ENCODE results near the gene PRKN.

PRKN gene

GRCh38 chr6:161545741-161546140, 1181.8 kb downstream of the PRKN start:
- no peak for DNase-seq (ENCODE audit: low read depth)
- no peak overlapping the region for H3K4me3 ChIP-seq (ENCODE audit: low read length)
- TF ChIP-seq, protein P1, sequence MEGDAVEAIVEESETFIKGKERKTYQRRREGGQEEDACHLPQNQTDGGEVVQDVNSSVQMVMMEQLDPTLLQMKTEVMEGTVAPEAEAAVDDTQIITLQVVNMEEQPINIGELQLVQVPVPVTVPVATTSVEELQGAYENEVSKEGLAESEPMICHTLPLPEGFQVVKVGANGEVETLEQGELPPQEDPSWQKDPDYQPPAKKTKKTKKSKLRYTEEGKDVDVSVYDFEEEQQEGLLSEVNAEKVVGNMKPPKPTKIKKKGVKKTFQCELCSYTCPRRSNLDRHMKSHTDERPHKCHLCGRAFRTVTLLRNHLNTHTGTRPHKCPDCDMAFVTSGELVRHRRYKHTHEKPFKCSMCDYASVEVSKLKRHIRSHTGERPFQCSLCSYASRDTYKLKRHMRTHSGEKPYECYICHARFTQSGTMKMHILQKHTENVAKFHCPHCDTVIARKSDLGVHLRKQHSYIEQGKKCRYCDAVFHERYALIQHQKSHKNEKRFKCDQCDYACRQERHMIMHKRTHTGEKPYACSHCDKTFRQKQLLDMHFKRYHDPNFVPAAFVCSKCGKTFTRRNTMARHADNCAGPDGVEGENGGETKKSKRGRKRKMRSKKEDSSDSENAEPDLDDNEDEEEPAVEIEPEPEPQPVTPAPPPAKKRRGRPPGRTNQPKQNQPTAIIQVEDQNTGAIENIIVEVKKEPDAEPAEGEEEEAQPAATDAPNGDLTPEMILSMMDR (IDR thresholded peaks at IDR 0.05; ENCODE audit: insufficient read depth, low read depth, low read length, missing control alignments), result no peak

DNA sequence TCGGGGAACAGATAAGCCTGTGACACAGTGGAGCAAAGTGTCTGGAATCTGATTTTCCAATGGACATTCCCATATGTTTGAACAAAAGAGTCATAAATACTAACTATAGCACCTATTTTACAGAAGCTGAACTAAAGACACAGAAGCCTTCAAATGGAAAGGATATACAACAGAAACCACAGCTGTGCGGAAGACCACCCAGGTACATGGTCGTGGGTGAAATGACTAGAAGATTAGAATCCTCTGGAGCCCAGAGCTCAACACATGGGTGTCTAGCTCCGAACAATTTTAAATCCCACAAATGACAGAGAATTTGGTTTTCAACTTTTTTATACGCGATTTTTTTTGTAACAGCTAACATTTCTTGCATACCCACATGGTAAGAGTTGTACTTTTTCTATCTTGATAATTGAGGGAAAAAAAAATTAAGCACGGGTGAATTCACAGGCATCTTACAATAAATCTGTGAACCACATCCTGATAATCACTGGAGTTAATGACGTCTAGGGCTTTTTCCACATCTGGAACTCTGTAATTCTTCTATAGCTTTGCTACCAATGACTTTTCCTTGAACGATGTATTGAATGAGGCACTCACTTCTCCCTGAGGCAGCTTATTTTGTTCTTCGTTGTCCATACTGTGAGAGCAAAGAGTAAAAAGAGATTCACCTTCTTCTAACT, 1182.6 kb downstream of the PRKN start:
- no peak for DNase-seq (ENCODE audit: low read depth)
- no peak overlapping the region for H3K4me3 ChIP-seq (ENCODE audit: low read length)
- TF ChIP-seq, protein P1 (IDR thresholded peaks at IDR 0.05; ENCODE audit: insufficient read depth, low read depth, low read length, missing control alignments), result no peak

GRCh38 chr6:161543684-161544309, 1183.8 kb downstream of the PRKN start:
- DNase-seq (ENCODE audit: low read depth), result no peak
- TF ChIP-seq, protein P1 (IDR thresholded peaks at IDR 0.05; ENCODE audit: insufficient read depth, low read depth, low read length, missing control alignments), result no peak
- no peak overlapping the region for H3K4me3 ChIP-seq (ENCODE audit: low read length)

DNA sequence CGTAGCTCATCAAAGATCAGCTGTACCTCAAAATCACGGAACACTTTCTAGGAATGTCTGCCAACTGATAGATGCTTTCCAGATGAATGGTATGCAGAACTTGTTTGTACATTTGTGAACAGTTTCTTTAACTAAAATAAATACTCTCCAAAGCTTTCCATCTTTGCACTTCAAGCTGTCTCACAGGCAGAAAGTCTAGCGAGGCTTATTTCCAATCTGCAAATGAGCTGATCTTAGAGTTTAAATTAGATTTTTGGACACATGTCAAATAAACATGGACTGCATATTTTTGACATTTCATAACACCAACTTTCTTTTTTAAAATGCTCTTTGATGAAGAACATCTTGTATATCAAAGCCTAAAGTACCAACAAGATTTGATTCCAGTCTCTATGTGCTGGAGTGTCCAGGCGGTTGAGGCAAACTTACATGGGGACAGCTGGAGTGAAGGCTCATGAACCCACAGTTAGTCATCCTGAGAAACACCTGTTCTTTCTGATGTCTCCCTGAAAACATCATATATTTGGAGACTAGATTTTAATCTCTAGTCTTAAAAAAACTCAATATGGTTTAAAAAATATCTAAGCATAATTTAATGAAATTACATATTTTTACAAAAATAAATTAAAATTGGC, 1185.1 kb downstream of the PRKN start:
- no peak for DNase-seq (ENCODE audit: low read depth)
- no peak overlapping the region for H3K4me3 ChIP-seq (ENCODE audit: low read length)
- TF ChIP-seq, protein P1 (IDR thresholded peaks at IDR 0.05; ENCODE audit: insufficient read depth, low read depth, low read length, missing control alignments), result no peak

DNA sequence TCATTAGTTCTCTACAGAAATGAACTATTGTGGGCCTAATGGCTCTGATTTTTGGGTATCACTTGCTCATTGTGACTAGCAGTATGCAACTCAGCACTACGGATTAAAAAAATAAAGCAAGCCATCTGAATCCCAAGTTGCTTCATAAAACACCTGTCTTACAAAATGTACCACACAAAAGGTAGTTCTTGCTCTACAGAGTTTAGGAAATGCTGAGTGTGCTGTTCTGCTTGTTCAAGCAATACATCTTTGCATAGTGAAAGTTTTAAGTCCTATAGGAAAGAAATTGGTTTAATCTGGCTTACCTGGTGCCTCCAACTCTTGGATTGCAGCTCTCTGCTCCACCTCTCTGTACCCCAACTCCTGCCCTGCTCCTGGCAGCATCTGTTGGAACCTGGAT, 1187.0 kb downstream of the PRKN start:
- TF ChIP-seq, protein P1 (IDR thresholded peaks at IDR 0.05; ENCODE audit: insufficient read depth, low read depth, low read length, missing control alignments), result no peak
- no peak overlapping the region for H3K4me3 ChIP-seq (ENCODE audit: low read length)
- no peak for DNase-seq (ENCODE audit: low read depth)

DNA sequence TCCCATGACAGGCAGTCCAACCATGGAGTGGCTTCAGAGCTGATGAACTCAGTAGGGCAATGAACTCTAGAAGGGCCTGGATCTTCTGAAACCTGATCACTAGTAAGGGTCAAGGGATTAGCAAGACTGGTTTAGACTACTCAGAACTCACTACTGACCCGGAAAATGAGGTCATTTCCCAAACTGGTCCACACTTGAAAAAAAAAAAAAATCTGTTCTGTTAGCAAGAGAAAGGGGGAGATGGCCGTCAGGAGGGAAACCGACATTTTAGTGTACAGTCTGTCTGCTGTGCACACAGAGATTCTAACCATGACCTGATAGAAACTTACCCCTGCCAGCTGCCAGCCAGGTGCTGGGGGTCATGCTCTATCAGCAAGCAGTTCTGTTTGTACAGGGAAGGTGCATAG, 1191.3 kb downstream of the PRKN start:
- DNase-seq (ENCODE audit: low read depth), result no peak
- TF ChIP-seq, protein P1 (IDR thresholded peaks at IDR 0.05; ENCODE audit: insufficient read depth, low read depth, low read length, missing control alignments), result no peak

More for the DNA sequence above, 1191.3 kb downstream of the PRKN start:
- no peak overlapping the region for H3K4me3 ChIP-seq (ENCODE audit: low read length)

All from epithelial cell of esophagus (primary cell).